SU-DHL-6 (cell line): ENCODE data around the gene CLIC5.

Source experiments
- H2AFZ ChIP-seq: fragments of 200-600 bp; sonication (generic); 2 replicates; pipeline ENCODE4 v1.6.1; 2014; ENCODE audit warnings: low read depth, mild to moderate bottlenecking, moderate library complexity, mixed read lengths, antibody characterized with exemption, low read length; ENCODE audit not compliant: severe bottlenecking
- H3F3A ChIP-seq: fragments of 200-600 bp; shearing (Covaris generic); 2 replicates; pipeline ENCODE4 v1.6.0; 2016; ENCODE audit warnings: antibody characterized with exemption, mild to moderate bottlenecking; ENCODE audit not compliant: insufficient read depth
- H3K27ac ChIP-seq: fragments of 200-600 bp; sonication (generic); 2 replicates; pipeline ENCODE4 v1.5.1; 2016; ENCODE audit warnings: low read depth, mild to moderate bottlenecking, low read length, moderate library complexity, mixed read lengths
- H3K27me3 ChIP-seq: fragments of 200-600 bp; sonication (generic), shearing (Covaris generic); 2 replicates; pipeline ENCODE4 v1.6.0; 2014; ENCODE audit warnings: mild to moderate bottlenecking, low read length
- H3K36me3 ChIP-seq: fragments of 200-600 bp; sonication (generic); 2 replicates; pipeline ENCODE4 v1.6.1; 2014; ENCODE audit warnings: mild to moderate bottlenecking, low read length, mixed read lengths
- H3K4me2 ChIP-seq: fragments of 300-600, 200-600 bp; shearing (Covaris generic), sonication (generic); 2 replicates; pipeline ENCODE4 v1.6.0; 2014; ENCODE audit warnings: low read length, low read depth, mild to moderate bottlenecking; ENCODE audit not compliant: poor library complexity, severe bottlenecking
- H3K4me3 ChIP-seq: fragments of 200-600 bp; sonication (generic); 2 replicates; pipeline ENCODE4 v1.5.1; 2014; ENCODE audit warnings: antibody characterized with exemption, low read length, mild to moderate bottlenecking, mixed read lengths; ENCODE audit not compliant: insufficient read depth, poor library complexity, severe bottlenecking
- H3K79me2 ChIP-seq: fragments of 200-600 bp; sonication (generic); 2 replicates; pipeline ENCODE4 v1.6.1; 2014; ENCODE audit warnings: mild to moderate bottlenecking, low read length, moderate library complexity; ENCODE audit not compliant: insufficient read depth
- H3K9ac ChIP-seq: fragments of 200-600 bp; sonication (generic); 2 replicates; pipeline ENCODE4 v1.7.0; 2014; ENCODE audit warnings: mild to moderate bottlenecking, low read length
- H3K9me2 ChIP-seq: fragments of 200-600 bp; sonication (generic); replicated peaks from 2 replicates; pipeline ENCODE4 v1.6.1; 2014; ENCODE audit warnings: low read length; ENCODE audit not compliant: insufficient read depth
- H3K9me3 ChIP-seq: fragments of 200-600 bp; sonication (generic); 2 replicates; pipeline ENCODE4 v1.6.1; 2014; ENCODE audit warnings: low read length, mixed read lengths; ENCODE audit not compliant: insufficient read depth
- H4K20me1 ChIP-seq: fragments of 200-600 bp; sonication (generic); 2 replicates; pipeline ENCODE4 v1.6.1; 2014; ENCODE audit warnings: low read depth, mild to moderate bottlenecking, antibody characterized with exemption, low read length, moderate library complexity, mixed read lengths
- EZH2phosphoT487 ChIP-seq: fragments of 200-600 bp; sonication (generic), shearing (Covaris generic); conservative IDR thresholded peaks from 2 replicates; pipeline ENCODE4 v1.6.1; 2018; ENCODE audit warnings: mild to moderate bottlenecking, antibody characterized with exemption, low read length, moderate library complexity, mixed read lengths
- TF ChIP-seq, protein P1 (sequence below): fragments of 200-600 bp; sonication (generic); IDR thresholded peaks from one replicate; pipeline ENCODE4 v1.5.1; 2017; ENCODE audit warnings: antibody characterized with exemption, mild to moderate bottlenecking, low read length, moderate library complexity; ENCODE audit not compliant: insufficient read depth, poor library complexity, severe bottlenecking

Gene CLIC5

DNA sequence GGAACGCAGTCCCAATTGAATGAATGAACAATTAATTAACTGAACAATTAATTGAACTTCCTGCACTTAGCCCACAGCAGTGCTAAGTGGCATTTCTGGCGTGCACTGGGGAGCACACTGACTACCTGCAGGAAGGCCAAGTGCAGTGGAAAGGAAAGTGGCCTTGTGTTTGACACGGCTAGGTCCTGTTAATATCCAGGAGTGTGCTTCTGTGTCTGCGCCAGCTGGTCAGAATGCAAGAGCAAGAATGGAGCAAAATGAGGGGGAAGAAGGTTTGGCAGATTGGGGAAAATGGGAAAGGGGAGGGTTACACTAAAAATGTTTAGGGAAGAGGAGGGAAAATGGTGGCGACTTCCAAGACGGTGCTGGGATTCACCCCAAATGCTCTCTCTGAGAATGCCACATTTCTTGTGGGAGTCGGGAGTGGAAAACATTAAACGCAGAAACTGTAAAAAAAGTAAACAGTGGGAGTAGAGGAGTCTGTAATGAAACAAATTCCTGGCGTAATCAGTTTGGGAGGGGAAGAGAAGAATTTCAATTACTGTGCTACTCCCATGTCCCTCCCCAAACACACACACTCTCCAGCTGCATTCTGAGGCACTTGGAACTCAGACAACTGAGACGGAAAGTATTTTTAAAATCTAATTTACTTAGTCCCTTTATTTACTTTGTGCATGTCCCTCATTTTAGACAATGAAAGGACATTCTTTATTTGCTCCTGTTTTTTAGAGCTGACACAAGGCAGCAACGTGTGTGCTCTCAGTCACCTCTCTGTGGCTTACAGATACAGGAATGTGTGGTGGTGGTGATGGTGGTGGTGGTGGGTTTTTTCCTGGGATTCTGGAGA, 64.1 kb downstream of the CLIC5 start:
- H2AFZ ChIP-seq, result no peak overlapping the region
- no peak overlapping the region for H3K27ac ChIP-seq
- H3K9me2 ChIP-seq, result no peaks in the 10 kb centered on the region
- H4K20me1 ChIP-seq, result no peaks in the 10 kb centered on the region
- no peaks in the 10 kb centered on the region for H3K79me2 ChIP-seq
- H3K4me2 ChIP-seq, result no peak overlapping the region
- H3K36me3 ChIP-seq, result no peaks in the 10 kb centered on the region
- no peaks in the 10 kb centered on the region for H3F3A ChIP-seq
- TF ChIP-seq, protein P1, sequence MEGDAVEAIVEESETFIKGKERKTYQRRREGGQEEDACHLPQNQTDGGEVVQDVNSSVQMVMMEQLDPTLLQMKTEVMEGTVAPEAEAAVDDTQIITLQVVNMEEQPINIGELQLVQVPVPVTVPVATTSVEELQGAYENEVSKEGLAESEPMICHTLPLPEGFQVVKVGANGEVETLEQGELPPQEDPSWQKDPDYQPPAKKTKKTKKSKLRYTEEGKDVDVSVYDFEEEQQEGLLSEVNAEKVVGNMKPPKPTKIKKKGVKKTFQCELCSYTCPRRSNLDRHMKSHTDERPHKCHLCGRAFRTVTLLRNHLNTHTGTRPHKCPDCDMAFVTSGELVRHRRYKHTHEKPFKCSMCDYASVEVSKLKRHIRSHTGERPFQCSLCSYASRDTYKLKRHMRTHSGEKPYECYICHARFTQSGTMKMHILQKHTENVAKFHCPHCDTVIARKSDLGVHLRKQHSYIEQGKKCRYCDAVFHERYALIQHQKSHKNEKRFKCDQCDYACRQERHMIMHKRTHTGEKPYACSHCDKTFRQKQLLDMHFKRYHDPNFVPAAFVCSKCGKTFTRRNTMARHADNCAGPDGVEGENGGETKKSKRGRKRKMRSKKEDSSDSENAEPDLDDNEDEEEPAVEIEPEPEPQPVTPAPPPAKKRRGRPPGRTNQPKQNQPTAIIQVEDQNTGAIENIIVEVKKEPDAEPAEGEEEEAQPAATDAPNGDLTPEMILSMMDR, result no peak
- no peak for TF ChIP-seq EZH2phosphoT487
- no peak overlapping the region for H3K4me3 ChIP-seq
- H3K27me3 ChIP-seq, result no peaks in the 10 kb centered on the region
- no peaks in the 10 kb centered on the region for H3K9me3 ChIP-seq
- H3K9ac ChIP-seq, result no peak overlapping the region

DNA sequence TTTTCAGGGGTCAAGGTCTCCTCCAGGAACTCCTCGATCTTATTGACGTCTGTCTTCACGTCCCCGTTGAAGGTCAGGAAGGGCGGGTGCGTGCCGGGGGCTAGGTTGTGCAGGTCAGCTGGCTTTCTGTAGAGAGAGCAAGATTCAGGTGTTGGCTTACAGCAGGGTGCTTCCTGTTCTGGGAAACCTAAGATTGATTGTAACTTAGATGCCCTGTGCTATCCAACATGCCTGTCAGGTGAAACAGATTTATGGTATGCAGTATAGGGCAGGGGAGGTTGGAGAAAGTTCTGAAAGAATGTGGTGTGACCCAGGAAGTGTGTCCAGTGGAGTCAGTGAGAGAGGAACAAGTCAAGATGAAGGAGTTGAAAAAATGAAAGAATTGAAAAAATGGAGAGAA, 66.4 kb downstream of the CLIC5 start:
- H2AFZ ChIP-seq, result no peak overlapping the region
- no peaks in the 10 kb centered on the region for H3K9me2 ChIP-seq
- no peak overlapping the region for H3K4me3 ChIP-seq
- no peaks in the 10 kb centered on the region for H3F3A ChIP-seq
- TF ChIP-seq, protein P1, result no peak
- no peak for TF ChIP-seq EZH2phosphoT487
- no peaks in the 10 kb centered on the region for H4K20me1 ChIP-seq
- H3K9ac ChIP-seq, result no peak overlapping the region
- H3K36me3 ChIP-seq, result no peaks in the 10 kb centered on the region
- H3K27me3 ChIP-seq, result no peaks in the 10 kb centered on the region
- H3K4me2 ChIP-seq, result no peak overlapping the region
- H3K9me3 ChIP-seq, result no peaks in the 10 kb centered on the region
- no peak overlapping the region for H3K27ac ChIP-seq
- H3K79me2 ChIP-seq, result no peaks in the 10 kb centered on the region

DNA sequence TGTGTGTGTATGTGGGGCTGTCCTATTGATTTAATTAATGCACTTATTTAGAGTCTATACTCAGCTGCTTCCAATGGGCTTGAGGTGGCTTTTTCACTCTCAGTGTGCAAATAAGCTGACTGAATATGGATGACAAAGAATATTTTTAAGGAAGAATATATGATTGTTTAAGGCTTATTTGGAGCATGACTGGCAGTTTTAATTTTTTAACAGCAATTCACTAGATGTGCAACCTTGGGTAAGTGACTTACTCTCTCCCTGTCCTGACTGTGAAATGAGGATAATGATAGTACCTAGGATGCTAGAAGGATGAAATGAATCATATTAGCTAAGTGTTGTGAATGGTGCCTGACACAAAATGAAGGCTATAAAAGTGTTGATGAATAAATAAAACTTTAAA, 67.9 kb downstream of the CLIC5 start:
- Histone ChIP-seq H4K20me1 (no peaks in the 10 kb centered on the region), H3K9ac (no peak overlapping the region), H3K36me3 (no peaks in the 10 kb centered on the region), H3K4me3 (no peak overlapping the region), H3K27me3 (no peaks in the 10 kb centered on the region), H3K27ac (no peak overlapping the region), H2AFZ (no peak overlapping the region), H3K4me2 (no peak overlapping the region), H3K79me2 (no peaks in the 10 kb centered on the region), H3K9me3 (no peaks in the 10 kb centered on the region), H3F3A (no peaks in the 10 kb centered on the region), H3K9me2 (no peaks in the 10 kb centered on the region)
- no peak for TF ChIP-seq EZH2phosphoT487
- TF ChIP-seq, protein P1, result no peak
